ENCODE data around the gene DEFB118.

The DEFB118 gene

GRCh38 chr20:31415653-31416052, 47.3 kb downstream of the DEFB118 start:
- H3K4me3 ChIP-seq (ENCODE audit: low read depth, low read length) = no peak overlapping the region
- TF ChIP-seq CTCF (conservative IDR thresholded peaks at IDR 0.05; ENCODE audit: low read depth, low read length) = no peak
- no peak for DNase-seq (ENCODE audit: low read depth)

- H3K4me3 ChIP-seq (ENCODE audit: low read depth, low read length) = no peak overlapping the region
- TF ChIP-seq CTCF (conservative IDR thresholded peaks at IDR 0.05; ENCODE audit: low read depth, low read length) = no peak
- no peak for DNase-seq (ENCODE audit: low read depth)
Measured at GRCh38 chr20:31418307-31418706, 49.9 kb downstream of the DEFB118 start.
